ENCODE data around the gene RFX2.
A peak's percentile ranks its signal among the peaks of the same experiment; 100 is the strongest.

The RFX2 gene

DNA sequence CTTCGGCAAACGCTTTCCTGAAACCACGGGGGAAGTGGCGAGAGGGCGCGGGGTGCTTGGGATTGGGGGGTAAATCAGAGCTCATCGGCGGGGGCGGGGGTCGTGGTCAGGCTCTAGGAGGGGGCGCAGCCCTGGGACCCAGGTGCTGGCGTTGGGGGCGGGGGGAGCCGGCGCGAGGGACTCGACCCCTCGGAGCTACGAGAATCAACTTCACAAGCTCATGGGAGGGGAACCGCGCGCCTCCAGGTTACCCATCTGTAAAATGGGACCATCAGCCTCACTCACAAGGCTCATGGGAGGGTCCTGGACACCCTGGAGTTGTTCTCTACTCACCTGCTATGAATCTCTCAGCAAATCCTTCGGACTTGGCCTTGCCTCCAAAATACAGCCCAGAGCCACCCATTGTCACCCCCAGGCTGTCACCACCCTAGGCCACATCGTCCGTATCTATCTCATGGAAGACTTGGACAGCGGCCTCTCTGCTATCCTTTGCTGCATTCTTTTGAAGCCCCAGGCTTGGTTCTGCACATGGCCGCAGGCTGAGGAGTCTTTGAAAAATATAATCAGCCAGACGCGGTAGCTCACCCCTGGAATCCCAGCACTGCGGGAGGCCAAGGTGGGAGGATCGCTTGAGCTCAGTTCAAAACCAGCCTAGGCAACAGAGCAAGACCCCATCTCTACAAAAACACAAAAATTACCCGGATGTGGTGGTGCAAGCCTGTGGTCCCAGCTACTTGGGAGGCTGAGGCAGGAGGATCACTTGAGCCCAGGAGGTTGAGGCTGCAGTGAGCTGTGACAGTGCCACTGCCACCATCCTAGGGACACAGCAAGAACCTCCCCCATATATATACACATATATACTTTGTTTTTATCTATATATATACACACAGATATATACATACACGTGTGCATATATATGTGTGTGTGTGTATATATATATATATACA, 131.4 kb downstream of the RFX2 start:
- H3K27ac ChIP-seq = peak overlapping the region; percentile 87 to 95 (median 92); a peak in 21 of 22 replicates
- H3K27me3 ChIP-seq = no peaks in the 10 kb centered on the region
- H3K9ac ChIP-seq = peak overlapping the region; percentile 93 to 99 (median 94)
- peaks cover 14 to 41% (median 33%) of the 10 kb centered on the region in 11 experiments for H3K36me3 ChIP-seq
- no peak for TF ChIP-seq Cebpa-rat (IDR thresholded peaks at IDR 0.05)
- H3K4me2 ChIP-seq = peak overlapping the region; percentile 75 to 96 (median 91)
- peak overlapping the region; percentile 81 to 99 (median 96) for H3K4me3 ChIP-seq
- H3K9me3 ChIP-seq (replicated peaks in 1 of 11) = 0 out of 22 replicates have a peak, but pooled peaks cover 0 to 7% (median 0%) of the 10 kb centered on the region in 11 experiments
- H3K4me1 ChIP-seq = peaks cover 61 to 72% (median 68%) of the 10 kb centered on the region in 10 experiments
- H4K20me1 ChIP-seq = peaks cover 25 to 43% (median 37%) of the 10 kb centered on the region in 11 experiments

DNA sequence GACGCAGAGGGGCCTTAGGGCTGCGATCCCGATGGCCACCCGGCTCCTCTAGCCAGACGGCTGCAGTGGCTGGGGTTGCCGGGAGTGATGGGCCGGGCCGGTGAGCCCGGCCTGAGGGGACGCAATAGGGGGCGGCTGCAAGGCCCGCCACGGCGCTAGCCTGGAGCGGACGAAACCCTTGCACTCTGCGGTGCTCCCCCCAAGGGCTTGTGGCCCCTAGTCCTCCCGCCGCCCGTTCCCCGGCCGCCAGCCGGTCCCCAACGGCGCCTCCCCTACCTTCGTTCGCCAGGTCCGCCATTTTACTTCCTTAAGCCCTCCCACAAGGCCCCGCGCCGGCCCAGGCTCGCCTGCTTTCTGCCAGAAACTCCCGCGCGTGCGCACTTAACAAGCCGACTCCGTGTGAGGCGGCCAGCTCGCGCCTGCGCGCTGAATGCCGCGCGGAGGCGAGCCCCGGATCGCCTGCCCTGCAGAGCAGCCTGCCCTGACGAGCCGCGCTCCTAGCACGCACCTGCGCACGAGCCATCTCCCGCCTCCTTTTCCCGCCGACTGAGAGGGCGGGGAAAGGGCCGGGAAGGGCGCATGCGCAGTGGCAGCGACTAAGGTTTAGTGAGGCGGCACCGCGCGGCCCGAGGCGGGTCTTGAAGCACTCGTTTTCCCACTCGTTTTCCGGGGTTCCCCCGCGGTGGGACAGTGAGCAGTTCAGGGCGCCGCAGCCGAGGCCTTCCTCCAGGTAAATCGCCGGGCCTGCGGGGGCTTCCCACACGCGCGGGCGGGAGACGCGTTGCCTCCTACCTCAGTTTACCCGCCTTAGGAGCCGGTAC, 132.3 kb downstream of the RFX2 start, which contains the start of gene RANBP3:
TSS of gene RANBP3 (minus strand) at position 356 of the 821 bp plus-strand sequence. CDS start at position 298, 58 bp downstream.
- no peak for TF ChIP-seq Cebpa-rat (IDR thresholded peaks at IDR 0.05)
- H4K20me1 ChIP-seq = peaks cover 33 to 52% (median 46%) of the 10 kb centered on the region in 11 experiments
- no peaks in the 10 kb centered on the region for H3K27me3 ChIP-seq
- H3K9me3 ChIP-seq (replicated peaks in 1 of 11) = 0 out of 22 replicates have a peak, but pooled peaks cover 0 to 7% (median 0%) of the 10 kb centered on the region in 11 experiments
- peak within 1 kb of the TSS; percentile 87 to 95 (median 92) for H3K27ac ChIP-seq
- peaks cover 23 to 50% (median 41%) of the 10 kb centered on the region in 11 experiments for H3K36me3 ChIP-seq
- peak within 1 kb of the TSS; percentile 93 to 99 (median 94) for H3K9ac ChIP-seq
- H3K4me1 ChIP-seq = peaks cover 59 to 72% (median 68%) of the 10 kb centered on the region in 10 experiments
- peak within 1 kb of the TSS; percentile 81 to 99 (median 96) for H3K4me3 ChIP-seq
- peak within 1 kb of the TSS; percentile 93 to 100 (median 98) for H3K4me2 ChIP-seq

- H3K9ac ChIP-seq = peak overlapping the region; percentile 91 to 99 (median 94)
- peaks cover 23 to 56% (median 48%) of the 10 kb centered on the region in 11 experiments for H3K36me3 ChIP-seq
- H3K9me3 ChIP-seq (replicated peaks in 1 of 11) = 0 out of 22 replicates have a peak, but pooled peaks cover 0 to 7% (median 0%) of the 10 kb centered on the region in 11 experiments
- peak overlapping the region; percentile 89 to 100 (median 98) for H3K4me2 ChIP-seq
- TF ChIP-seq Cebpa-rat (IDR thresholded peaks at IDR 0.05) = no peak
- H3K4me1 ChIP-seq = peaks cover 64 to 72% (median 70%) of the 10 kb centered on the region in 10 experiments
- H4K20me1 ChIP-seq = peaks cover 40 to 59% (median 53%) of the 10 kb centered on the region in 11 experiments
- H3K4me3 ChIP-seq = peak overlapping the region; percentile 81 to 99 (median 96)
- H3K27ac ChIP-seq = peak overlapping the region; percentile 86 to 95 (median 92)
- no peaks in the 10 kb centered on the region for H3K27me3 ChIP-seq
Observed at GRCh38 chr19:5977222-5977784, 133.0 kb downstream of the RFX2 start.

DNA sequence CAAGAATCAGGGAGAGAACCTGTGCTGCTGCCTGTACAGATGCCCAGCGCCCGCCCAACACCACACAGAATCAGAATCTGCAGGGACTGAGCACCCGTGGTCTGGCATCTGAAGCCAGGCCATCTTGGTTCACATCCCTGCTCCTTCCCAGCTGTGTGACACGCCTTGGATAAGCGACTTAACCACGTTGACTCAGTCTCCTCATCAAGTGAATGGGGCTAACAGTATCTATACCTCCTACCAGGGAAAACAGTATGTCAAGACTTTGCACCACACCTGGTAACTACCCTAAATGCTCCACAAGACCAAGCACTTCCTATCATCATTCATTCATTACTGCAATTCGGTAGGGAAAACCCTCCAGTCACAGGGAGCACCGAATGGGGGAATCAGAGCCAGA, 133.5 kb downstream of the RFX2 start:
- H3K4me1 ChIP-seq = peaks cover 68 to 76% (median 71%) of the 10 kb centered on the region in 10 experiments
- H4K20me1 ChIP-seq = peaks cover 46 to 64% (median 58%) of the 10 kb centered on the region in 11 experiments

GRCh38 chr19:5975388-5975728, 134.9 kb downstream of the RFX2 start:
- H3K27me3 ChIP-seq = no peaks in the 10 kb centered on the region
- peaks cover 26 to 62% (median 55%) of the 10 kb centered on the region in 11 experiments for H3K36me3 ChIP-seq
- H3K4me3 ChIP-seq = 0 out of 20 replicates have a peak overlapping the region, but pooled peaks of 1 of the 10 experiments have one; percentile 99
- no peak overlapping the region for H3K27ac ChIP-seq
- TF ChIP-seq Cebpa-rat (IDR thresholded peaks at IDR 0.05) = no peak
- H3K4me2 ChIP-seq = peak overlapping the region; percentile 89 to 100 (median 98); a peak in 21 of 22 replicates
- no peaks in the 10 kb centered on the region for H3K9me3 ChIP-seq (replicated peaks in 1 of 11)
- peaks cover 60 to 78% (median 72%) of the 10 kb centered on the region in 11 experiments for H4K20me1 ChIP-seq
- H3K4me1 ChIP-seq = peaks cover 76 to 88% (median 80%) of the 10 kb centered on the region in 10 experiments
- H3K9ac ChIP-seq = peak overlapping the region in 10 of 11 experiments; percentile 10 to 98 (median 46); a peak in 12 of 22 replicates

More for the DNA sequence above, 133.5 kb downstream of the RFX2 start:
- Histone ChIP-seq H3K27ac (peak overlapping the region; percentile 86 to 95 (median 92)), H3K9me3 (replicated peaks in 1 of 11) (0 out of 22 replicates have a peak, but pooled peaks cover 0 to 5% (median 0%) of the 10 kb centered on the region in 11 experiments), H3K4me3 (peak overlapping the region; percentile 81 to 99 (median 96)), H3K9ac (peak overlapping the region; percentile 91 to 99 (median 94)), H3K27me3 (no peaks in the 10 kb centered on the region), H3K36me3 (peaks cover 26 to 61% (median 51%) of the 10 kb centered on the region in 11 experiments), H3K4me2 (peak overlapping the region; percentile 89 to 100 (median 98))
- TF ChIP-seq Cebpa-rat (IDR thresholded peaks at IDR 0.05) = no peak

- peaks cover 77 to 88% (median 82%) of the 10 kb centered on the region in 10 experiments for H3K4me1 ChIP-seq
- H4K20me1 ChIP-seq = peaks cover 65 to 83% (median 77%) of the 10 kb centered on the region in 11 experiments
- H3K9me3 ChIP-seq (replicated peaks in 1 of 11) = no peaks in the 10 kb centered on the region
- no peak overlapping the region for H3K27ac ChIP-seq
- H3K9ac ChIP-seq = peak overlapping the region in 9 of 11 experiments; percentile 15 to 96 (median 38); a peak in 13 of 22 replicates
- no peak overlapping the region for H3K4me3 ChIP-seq
- H3K4me2 ChIP-seq = peak overlapping the region in 10 of 11 experiments; percentile 89 to 100 (median 98); a peak in 20 of 22 replicates
- no peak for TF ChIP-seq Cebpa-rat (IDR thresholded peaks at IDR 0.05)
- peaks cover 26 to 67% (median 56%) of the 10 kb centered on the region in 11 experiments for H3K36me3 ChIP-seq
- H3K27me3 ChIP-seq = no peaks in the 10 kb centered on the region
Observed at GRCh38 chr19:5974721-5975387, 135.4 kb downstream of the RFX2 start.

DNA sequence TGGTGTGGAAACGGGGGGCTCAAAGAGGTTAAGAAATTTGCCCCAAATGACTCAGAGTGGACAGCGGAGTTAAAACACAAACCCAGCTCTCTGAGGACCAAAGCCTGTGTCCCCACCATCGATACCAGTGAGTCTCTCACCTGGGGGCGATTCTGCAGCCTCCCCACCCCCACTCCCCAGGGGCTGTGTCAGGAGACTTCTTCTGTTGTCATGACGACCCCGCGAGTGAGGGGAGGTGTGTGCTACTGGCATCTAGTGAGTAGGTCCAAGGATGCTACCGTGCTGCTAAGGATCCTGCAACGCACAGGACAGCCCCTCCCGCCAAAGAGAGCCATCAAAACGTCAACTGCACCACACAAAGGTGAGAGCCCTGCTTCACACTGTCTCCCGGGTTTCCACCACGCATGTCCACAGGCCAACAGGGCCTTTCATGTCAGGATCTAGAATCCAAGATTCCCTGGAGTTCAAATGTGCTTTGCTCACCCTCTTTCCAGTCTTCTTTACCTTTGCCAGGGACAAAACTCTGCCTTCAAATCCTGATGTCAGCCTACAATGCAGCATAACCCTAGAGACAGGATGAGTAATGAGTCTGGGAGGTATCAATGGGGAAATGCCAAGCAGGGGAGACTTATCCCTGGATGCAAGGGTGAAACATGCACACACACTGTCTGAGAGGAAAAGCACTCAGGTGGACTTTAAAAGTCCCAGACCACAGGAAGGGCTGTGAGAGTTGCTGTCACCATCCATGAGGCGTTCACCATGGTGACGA, 136.2 kb downstream of the RFX2 start:
- Histone ChIP-seq H3K27ac (no peak overlapping the region), H3K36me3 (peaks cover 26 to 75% (median 56%) of the 10 kb centered on the region in 11 experiments), H3K4me3 (no peak overlapping the region), H3K4me1 (peaks cover 77 to 88% (median 82%) of the 10 kb centered on the region in 10 experiments), H3K9ac (peak overlapping the region in 6 of 11 experiments; percentile 15 to 38 (median 28); a peak in 3 of 22 replicates), H3K27me3 (no peaks in the 10 kb centered on the region), H3K9me3 (replicated peaks in 1 of 11) (no peaks in the 10 kb centered on the region), H3K4me2 (peak overlapping the region in 8 of 11 experiments; percentile 16 to 100 (median 98); a peak in 12 of 22 replicates), H4K20me1 (peaks cover 73 to 88% (median 85%) of the 10 kb centered on the region in 11 experiments)
- no peak for TF ChIP-seq Cebpa-rat (IDR thresholded peaks at IDR 0.05)
